Measurements from ENCODE around the gene FEM1B.

GRCh38 chr15:68249058-68249713 is 28.4 kb upstream of the FEM1B start:
- TF ChIP-seq, protein P1, sequence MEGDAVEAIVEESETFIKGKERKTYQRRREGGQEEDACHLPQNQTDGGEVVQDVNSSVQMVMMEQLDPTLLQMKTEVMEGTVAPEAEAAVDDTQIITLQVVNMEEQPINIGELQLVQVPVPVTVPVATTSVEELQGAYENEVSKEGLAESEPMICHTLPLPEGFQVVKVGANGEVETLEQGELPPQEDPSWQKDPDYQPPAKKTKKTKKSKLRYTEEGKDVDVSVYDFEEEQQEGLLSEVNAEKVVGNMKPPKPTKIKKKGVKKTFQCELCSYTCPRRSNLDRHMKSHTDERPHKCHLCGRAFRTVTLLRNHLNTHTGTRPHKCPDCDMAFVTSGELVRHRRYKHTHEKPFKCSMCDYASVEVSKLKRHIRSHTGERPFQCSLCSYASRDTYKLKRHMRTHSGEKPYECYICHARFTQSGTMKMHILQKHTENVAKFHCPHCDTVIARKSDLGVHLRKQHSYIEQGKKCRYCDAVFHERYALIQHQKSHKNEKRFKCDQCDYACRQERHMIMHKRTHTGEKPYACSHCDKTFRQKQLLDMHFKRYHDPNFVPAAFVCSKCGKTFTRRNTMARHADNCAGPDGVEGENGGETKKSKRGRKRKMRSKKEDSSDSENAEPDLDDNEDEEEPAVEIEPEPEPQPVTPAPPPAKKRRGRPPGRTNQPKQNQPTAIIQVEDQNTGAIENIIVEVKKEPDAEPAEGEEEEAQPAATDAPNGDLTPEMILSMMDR (IDR thresholded peaks at IDR 0.05; ENCODE audit: poor library complexity): no peak
- TF ChIP-seq EZH2phosphoT487 (IDR thresholded peaks at IDR 0.05; ENCODE audit: low read depth, severe bottlenecking, unreplicated experiment) (no peak), EZH2 (IDR thresholded peaks at IDR 0.05; ENCODE audit: borderline replicate concordance) (no peak)
